ENCODE results near the gene BORCS5. TPM values are rescaled to one million over a fixed set of nuclear protein-coding genes. Genes with fewer than 3 reads are reported as not detected.
A peak's percentile ranks its signal among the peaks of the same experiment; 100 is the strongest.
"Not testable (repeated sequence)": the region's sequence is repeated elsewhere in the genome, so short reads cannot be mapped to it uniquely, and the experiment has no call there.

The BORCS5 gene
- polyA plus RNA-seq, 12 donors = 5.8 to 9.6 (median 7.4) TPM; not detected in 1

DNA sequence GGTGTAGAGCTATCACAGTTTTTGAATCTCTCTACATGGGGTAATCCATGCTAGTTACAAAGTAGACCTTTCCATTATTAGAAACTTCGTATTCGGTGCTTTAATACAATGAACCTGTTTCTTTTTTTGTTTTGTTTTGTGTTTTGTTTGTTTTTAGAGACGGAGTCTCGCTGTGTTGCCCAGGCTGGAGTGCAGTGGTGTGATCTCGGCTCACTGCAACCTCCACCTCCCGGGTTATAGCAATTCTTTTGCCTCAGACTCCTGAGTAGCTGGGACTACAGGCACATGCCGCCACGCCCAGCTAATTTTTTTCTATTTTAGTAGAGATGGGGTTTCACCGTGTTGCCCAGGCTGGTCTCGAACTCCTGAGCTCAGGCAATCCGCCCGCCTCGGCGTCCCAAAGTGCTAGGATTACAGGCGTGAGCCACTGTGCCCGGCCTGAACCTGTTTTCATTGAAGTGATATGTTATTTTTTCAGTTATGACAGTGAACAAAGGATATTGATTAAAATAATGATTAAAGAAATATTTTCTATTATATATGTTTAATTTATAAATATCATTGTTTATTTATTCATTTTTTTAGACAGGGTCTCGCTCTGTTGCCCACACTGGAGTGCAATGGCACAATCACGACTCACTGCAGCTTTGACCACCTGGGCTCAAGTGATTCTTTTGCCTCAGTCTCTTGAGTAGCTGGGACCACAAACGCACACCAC lies 5.3 kb upstream of the BORCS5 start:
- not testable (repeated sequence) for DNase-seq

DNA sequence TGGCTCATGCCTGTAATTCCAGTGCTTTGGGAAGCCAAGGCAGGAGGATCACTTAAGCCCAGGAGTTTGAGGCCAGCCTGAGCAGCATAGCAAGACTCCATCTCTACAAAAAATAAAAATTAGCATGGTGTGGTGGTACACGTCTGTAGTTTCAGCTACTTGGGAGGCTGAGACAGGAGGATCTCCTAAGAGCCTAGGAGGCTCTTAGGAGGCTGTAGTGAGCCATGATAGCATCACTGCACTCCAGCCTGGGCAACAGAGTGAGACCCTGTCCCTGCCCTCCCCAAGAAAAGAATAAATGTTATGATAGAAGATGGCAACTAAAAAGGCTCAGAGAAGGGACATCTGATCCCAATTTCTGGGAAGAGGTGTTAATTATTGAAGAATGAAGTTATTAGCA lies 3.6 kb upstream of the BORCS5 start:
- DNase-seq = no peak

DNA sequence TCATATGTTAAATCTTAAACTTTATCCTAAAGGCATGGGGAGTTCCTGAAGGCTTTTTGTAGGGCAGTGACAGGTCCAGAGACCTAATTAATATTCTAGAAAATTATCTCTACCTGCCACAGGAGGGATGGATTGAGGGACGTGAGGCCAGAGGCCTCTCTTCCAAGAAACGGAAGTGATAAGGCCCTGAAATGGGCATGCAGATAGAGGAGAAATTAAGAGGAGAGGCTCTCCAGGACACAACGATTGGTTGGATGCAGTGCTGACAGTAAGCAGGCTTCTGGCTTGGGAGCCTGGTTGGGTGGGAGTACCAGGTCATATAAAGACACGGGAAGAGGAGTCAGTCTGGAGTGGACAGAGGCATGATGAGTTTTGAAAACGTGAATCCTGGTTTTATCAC lies 3.1 kb upstream of the BORCS5 start:
- no peak for DNase-seq

DNA sequence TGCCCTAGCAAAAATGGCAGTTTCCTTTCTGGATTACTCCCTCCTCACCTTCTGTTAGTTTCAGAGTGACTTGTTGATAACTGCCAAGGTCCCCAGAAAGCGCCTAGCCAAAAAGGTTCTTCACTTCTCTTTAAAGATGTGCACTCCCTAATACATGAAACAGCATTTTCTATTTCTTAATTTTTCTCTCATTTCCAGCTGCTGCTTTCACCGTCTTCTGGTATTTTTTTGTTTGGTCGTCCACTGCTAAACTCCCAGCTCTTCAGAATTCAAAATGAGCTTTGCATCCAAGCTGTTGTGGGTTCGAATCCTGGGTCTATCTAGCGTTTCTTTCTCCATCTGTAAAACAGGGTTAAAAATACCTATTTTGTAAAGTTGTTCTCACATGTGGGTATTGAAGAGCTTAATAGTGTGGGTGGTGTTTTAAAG lies 397 bp upstream of the BORCS5 start:
- DNase-seq = no peak

DNA sequence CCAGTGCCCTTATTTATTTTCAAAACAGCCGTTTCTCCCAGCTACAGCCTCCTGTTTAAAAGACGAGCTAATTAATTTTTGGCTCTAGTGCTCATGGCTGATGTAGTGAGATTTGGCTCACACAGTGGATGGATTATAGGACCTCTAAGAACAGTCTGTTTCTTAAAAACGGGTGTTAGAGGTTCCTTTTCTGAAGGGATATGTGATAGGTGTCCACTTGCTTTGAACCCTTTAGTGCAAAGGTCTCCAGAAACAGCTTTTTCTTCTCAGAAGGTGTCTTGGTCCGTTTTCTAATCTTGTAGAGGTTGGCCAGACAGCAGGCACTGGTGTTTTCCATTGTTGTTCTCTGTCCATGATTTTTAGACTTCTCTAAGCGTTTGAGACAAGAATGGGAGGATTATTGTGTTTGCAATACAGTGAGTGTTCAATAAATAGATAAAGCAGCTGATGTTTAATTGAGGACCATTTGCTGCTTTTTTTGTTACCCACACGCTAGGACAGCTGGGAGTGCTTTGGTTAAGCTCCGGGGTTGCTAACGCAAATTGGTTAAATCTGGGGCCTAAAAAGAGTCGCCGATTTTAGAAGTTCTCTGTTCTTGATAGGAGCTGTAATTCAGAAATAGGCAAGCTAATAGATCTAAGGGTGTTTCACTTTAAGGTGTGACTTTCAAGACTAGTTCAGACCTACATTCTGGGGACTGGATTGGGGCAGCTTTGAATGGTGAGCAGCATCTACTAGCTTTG lies 1.0 kb downstream of the BORCS5 start:
- DNase-seq = peak; percentile 59

DNA sequence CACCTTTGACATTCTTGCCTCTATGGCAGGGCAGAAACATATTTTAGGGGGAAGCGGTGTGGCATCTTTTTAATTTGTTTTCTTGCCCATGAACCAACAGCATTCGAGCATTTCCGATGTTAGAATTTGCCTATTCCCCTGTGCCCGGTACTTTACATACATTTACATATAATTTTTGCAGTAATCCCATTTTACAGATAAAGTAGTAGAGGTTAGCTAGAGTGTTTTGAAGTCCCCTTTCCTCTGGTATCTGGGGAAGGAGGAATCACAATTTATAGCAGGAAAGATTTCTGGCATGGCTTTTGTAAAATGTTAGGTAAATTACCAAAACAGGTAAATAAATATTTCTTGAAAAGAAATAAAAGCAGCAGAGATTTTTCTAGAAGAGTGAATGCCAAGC lies 1.6 kb downstream of the BORCS5 start:
- DNase-seq = no peak

DNA sequence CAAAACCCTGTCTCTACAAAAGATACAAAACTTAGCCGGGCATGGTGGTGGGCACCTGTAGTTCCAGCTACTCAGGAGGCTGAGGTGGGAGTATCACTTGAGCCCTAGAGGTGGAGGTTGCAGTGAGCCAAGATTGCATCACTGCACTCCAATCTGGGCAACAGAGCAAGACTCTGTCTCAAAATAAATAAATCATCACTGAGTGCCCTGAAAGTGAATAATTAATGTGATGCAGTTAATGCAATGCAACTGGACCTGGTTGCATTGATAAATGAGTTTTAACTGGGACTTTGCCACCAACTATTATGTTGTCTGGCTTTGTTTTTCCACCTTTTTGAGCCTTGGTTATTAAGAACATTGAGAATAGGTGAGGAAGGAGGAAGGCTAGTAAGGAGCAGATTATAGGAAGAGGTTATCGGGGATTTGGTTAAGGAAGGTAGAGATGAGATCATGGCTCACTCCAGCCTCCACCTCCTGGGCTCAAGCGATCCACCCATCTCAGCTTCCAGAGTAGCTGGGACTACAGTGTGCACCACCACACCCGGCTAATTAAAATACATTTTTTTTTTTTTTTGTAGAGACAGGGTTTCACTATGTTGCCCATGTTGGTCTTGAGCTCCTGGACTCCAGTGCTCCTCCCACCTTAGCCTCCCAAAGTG lies 8.0 kb downstream of the BORCS5 start:
- DNase-seq = no peak

DNA sequence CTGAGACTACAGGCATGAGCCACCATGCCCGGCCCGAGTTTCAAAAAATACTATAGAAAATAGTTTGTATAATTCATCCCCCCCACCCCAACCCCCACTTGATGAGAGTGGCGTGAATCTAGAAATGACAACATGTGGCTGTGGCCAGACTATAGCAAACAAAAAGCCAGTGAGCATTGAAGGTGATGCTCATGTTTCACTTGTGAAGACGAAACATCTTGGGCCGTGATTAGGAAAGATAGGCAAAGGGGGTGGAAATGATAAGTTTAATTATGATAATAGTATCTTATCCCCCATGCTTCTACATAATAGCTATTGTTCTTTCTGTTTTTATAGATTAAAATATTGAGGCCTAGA lies 8.5 kb downstream of the BORCS5 start:
- DNase-seq = no peak

DNA sequence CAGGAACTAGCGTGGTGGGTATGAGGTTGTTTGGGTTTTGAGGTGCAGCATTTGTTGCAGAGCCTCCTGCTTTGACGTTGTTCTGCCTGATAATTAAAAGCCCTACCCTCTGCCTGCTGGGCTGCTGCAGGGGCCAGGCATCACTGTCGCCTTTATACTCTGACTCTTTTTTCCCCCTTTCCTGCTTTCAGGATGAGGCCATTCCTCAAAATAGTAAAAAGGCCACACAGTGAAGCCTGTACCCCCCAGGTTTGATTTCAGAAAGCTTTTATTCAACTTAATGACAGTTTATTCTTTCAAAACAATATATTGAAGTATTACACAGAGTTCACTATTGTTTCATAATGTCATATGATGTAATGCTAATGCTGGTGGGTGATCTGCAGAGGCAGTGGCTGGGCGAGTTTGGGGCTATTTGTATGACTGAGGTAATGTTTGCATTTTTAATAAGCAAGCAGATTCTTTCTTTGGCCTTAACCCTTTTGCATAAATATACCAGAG lies 9.1 kb downstream of the BORCS5 start:
- no peak for DNase-seq

DNA sequence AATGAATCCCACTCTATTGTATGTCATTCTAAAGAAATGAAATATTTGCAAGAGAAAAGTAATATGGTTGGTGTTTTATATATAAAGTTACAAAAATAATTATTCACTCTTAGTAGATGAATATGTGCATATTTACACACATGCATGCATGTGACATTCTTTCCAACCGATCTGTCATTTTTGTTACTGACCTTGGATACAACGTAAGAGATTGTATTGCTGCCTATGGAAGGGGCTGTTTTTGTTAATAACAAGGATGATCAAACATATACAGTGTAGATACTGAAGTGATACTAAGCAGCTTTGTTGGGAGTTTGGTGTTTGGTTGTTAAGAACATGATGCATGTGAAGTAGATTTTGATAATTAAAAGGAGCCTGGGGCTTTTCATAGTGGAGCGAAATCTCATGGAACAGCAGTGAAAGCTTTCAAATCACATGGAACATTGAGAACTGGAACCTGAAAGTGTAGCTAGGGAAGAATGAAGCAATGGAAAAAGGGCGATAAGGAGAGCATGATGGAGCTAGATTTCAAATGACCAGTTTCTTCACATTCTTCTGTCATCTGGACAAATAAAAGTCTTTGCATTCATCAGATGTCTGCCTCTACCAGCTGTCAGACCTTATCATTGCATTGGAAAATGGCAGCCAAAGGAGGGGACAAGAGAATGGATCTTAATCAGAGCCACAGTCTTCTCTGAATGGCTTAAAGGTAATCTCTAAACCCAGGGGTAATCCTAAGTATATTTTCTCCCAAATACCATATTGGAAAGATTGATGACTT lies 10.0 kb downstream of the BORCS5 start:
- DNase-seq = no peak

DNA sequence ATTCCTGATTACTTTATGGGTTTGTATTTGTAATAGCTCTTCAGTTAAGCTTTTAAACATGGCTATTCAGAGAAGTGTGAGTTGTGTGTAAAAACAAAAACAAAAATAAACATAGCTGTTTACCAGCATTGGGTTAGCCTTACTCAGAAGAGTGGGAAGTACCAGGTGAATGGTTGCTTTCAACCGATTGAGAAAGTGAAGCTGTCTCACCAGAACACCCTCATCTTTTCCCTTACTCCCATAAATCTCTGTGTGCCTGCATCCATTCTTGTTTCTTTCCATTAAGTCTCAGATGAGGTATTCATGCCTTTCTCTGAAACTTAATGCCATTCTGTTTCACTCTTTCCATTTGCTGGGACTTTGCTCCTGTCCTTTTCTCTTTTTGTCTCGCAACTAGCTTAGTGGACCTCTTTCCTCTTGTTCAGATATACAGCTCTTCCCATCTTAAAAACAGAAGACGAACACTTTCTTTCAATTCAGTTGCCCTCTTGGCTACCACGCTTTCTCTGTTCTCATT lies 10.7 kb downstream of the BORCS5 start:
- no peak for DNase-seq

DNA sequence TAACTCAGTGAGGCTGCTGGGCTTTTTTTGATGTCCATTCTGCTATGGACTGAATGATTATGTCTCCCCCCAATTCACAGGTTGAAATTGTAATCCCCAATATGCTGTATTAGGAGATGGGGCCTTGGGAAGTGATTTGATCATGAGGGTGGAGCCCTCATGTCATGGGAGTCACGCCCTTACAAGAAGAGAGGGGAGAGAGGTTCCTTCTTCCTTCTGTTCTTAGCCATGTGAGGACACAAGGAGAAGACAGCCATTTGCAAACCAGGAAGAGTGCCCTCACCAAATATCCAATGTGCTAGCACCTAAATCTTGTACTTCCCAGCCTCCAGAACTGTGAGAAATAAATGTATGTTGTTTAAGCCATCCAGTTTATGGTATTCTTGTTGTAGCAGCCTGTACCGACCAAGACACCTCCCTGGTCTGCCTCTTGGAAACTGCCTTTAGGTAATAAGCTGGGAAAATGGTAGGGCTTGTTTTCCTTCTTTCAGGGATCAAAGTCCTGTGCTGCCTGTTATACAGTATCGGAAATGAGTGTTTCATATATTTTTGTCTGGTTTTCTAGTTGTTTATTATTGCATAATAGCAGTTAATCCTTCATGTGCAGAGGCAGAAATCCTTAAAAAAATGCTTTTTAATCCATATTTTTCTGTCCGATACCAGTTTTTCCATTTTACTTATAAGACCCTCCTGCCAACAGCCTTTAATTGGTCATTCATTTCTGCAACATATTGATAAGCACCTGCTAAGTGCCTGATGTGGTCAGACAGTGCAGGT lies 16.3 kb downstream of the BORCS5 start:
- no peak for DNase-seq

DNA sequence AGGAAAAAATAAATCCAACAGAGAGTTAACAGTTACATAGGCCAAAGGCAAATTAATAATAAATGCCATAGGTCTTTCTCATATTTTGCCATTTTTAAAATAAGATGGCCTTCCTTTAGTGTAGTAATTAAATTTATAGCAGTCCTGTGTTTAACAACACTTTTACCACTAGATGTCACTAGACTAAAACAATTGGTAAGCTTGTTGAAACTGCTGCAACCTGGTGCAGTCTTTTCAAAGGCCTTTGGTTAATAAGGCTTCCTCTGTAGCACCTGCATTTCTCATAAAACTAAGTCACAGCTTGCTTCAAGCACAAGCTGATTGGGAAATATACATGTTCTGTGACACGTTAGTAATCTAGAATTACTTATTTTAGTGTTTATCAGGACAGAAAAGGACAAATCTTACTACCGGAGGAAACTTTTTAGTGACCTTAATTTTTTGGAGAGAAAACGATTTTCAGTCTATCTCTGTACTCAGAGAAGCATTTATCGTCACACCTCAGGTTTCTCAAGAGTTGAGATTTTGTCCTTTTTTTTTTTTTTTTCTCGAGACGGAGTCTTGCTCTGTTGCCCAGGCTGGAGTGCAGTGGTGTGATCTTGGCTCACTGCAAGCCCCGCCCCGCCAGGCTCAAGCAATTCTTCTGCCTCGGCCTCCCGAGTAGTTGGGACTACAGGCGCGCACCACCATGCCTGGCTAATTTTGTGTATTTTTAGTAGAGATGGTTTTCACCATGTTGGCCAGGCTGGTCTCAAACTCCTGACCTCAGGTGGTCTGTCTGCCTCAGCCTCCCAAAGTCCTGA lies 20.0 kb downstream of the BORCS5 start:
- peak; percentile 70 for DNase-seq

DNA sequence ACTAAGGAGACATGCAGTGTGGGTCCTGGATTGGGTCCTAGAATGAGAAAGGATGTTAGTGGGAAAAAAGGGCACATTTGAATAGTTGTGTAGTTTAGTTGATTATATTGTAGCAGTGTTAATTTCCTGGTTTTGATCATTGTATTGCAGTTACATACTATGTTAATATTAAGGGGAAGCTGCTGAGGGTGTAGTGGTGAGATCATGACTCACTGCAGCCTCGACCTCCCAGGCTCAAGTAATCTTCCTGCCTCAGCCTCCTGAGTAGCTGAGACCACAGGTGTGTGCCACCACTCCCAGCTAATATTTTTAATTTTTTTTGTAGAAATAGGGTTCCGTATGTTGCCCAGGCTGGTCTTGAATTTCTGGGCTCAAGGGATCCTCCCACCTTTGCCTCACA lies 21.7 kb downstream of the BORCS5 start:
- DNase-seq = no peak

DNA sequence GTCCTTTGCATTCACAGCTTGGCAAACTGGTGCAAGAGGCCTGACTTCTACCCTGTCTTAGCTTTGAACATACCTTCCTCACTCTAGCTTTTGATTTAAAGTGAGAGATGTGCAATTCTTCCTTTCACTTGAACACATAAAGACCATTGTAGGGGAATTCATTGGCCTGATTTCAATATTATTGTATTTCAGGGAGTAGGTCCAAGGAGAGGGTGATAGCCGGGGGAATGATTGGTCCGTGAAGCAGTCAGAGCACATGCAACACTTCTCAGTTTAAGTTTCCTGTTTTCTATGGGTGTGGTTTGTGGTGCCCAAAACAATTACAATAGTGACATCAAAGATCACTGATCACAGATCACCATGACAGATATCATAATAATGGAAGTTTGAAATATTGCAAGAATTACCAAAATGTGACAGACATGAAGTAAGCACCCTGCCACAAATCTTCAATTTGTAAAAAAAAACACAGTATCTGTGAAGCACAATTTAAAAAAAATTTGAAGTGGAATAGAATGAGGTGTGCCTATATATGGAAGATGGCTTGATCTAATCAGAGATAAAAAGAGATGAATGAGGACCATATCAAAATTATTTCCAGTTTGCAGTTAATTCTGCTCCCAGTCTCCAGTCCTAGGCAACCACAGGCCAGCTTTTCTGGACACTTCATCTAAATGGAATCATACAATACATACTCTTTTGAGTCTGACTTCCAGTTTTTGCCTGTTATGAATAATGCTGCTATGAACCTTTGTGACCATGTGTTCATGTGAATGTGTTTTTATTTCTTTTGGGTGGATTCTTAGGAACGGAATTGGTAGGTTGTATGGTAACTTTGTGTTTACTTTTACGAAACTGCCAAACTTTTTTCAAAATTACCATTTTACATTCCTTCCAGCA lies 23.2 kb downstream of the BORCS5 start:
- no peak for DNase-seq

DNA sequence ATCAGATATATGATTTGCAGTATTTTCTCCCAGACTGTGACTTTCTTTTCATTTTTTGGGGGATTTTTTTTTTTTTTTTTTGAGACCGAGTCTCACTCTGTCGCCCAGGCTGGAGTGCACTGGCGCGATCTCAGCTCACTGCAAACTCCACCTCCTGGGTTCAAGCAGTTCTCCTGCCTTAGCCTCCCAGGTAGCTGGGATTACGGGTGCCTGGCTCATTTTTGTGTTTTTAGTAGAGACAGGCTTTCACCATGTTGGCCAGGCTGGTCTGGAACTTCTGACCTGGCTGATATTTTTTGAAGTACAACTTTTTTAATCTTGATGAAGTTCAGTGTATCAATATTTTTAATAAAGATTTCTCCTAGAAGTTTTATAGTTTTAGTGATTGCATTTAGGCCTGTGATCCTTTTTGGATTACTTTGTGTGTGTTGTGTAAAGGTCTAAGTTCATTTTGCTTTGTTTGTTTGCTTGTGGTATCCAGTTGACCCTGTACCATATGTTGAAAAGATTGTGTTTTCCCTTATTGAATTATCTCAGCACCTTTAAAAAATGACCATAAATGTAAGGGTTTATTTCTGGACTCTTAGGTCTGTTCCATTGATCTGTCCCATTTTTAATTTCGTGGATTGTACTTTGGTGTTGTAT lies 24.2 kb downstream of the BORCS5 start:
- no peak for DNase-seq

DNA sequence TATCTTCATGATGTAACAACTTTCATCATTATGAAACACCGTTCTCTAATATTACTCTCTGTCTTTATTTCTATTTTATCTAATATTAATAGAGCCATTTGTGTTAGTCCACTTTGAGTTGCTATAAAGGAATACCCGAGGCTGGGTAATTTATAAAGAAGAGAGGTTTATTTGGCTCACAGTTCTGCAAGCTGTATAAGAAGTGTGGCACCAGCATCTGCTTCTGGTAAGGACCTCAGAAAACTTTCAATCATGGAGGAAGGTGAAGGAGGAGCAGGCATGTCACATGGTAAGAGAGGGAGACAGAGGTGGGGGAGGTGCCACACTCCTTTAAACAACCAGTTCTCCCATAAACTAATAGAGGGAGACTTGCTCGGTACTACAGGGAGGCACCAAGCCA lies 25.1 kb downstream of the BORCS5 start:
- DNase-seq = no peak

DNA sequence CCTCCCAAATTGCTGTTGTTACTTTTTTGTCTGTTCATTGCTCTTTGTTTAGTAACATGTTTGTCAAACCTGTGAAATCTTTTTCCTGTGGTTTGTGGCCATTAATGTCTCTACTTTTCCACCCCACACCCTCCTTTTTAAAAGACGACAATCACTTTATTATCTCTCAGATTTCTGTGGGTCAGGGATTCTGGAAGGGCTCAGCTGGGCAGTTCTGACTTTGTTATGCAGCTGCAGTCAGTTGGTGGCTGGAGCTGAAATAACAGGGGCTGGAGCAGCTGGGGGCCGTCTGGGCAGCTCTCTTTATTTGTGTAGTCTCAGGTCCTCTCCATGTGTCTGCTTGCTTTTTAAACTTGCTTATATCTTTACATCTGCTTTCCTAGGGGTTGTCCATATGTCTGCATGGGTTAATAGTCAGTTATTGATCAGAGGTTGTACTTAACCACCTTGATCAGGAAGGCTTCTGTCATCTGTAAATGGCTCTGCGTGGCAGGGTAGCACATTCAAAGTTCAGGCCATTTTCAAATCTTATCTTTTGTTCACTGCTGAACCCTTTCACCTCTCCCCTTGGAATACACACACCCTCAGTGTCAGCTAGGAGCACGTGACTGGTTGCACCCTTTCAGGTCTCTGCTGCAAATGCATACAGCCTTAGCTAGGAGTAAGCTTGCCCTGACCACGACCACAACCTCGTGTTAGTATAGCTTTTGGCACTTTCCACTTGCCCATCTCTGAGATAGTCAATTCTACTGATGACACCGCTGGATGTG lies 27.9 kb downstream of the BORCS5 start:
- no peak for DNase-seq

All from muscle of arm (tissue), 12 donors.